SK-N-SH treated with all-trans-retinoic acid at 6 μM for 48 hours (cell line): ENCODE measurements around the gene NPPB.

Experiments used
- ATAC-seq: fragments of 200-7000 bp; cut with Tn5 transposase; 3 replicates; pipeline ENCODE4 v1.9.1; 2020; ENCODE audit warnings: mild to moderate bottlenecking, moderate library complexity
- ARNTL ChIP-seq: fragments of 450-650 bp; formaldehyde crosslinking; IDR thresholded peaks from 2 replicates; pipeline ENCODE4 v1.5.0; 2020; ENCODE audit warnings: low read depth, mild to moderate bottlenecking, moderate library complexity, borderline replicate concordance
- BACH2 ChIP-seq: fragments of 250-450 bp; sonication (Bioruptor Pico); IDR thresholded peaks from 2 replicates; pipeline ENCODE4 v1.9.0; 2021; ENCODE audit warnings: mild to moderate bottlenecking, borderline replicate concordance
- CSDC2 ChIP-seq: fragments of 250-450 bp; sonication (Bioruptor Pico); IDR thresholded peaks from 2 replicates; pipeline ENCODE4 v1.5.0; 2020; ENCODE audit warnings: mild to moderate bottlenecking, moderate library complexity
- GLIS3 ChIP-seq: fragments of 250-450 bp; sonication (Bioruptor Pico); IDR thresholded peaks from 2 replicates; pipeline ENCODE4 v1.5.0; 2020; ENCODE audit warnings: mild to moderate bottlenecking, moderate library complexity
- OSR1 ChIP-seq: fragments of 250-450 bp; sonication (Bioruptor Pico); IDR thresholded peaks from 2 replicates; pipeline ENCODE4 v1.8.0; 2022; ENCODE audit warnings: moderate library complexity, mild to moderate bottlenecking, inconsistent platforms
- PPARA ChIP-seq: fragments of 250-450 bp; sonication (Bioruptor Pico); IDR thresholded peaks from 2 replicates; pipeline ENCODE4 v1.5.0; 2020; ENCODE audit warnings: mild to moderate bottlenecking, borderline replicate concordance
- RARB ChIP-seq: fragments of 250-450 bp; sonication (Bioruptor Pico); IDR thresholded peaks from 2 replicates; pipeline ENCODE4 v1.8.0; 2021; ENCODE audit warnings: mild to moderate bottlenecking, moderate library complexity
- SNAI2 ChIP-seq: fragments of 250-450 bp; sonication (Bioruptor Pico); IDR thresholded peaks from 2 replicates; pipeline ENCODE4 v1.5.0; 2020; ENCODE audit warnings: mild to moderate bottlenecking, moderate library complexity
- TCF4 ChIP-seq: fragments of 250-450 bp; sonication (Bioruptor Pico); IDR thresholded peaks from 2 replicates; pipeline ENCODE4 v1.8.0; 2021; ENCODE audit warnings: mild to moderate bottlenecking, moderate library complexity, borderline replicate concordance
- TOX ChIP-seq: fragments of 250-450 bp; sonication (Bioruptor Pico); IDR thresholded peaks from 2 replicates; pipeline ENCODE4 v1.8.0; 2021; ENCODE audit warnings: mild to moderate bottlenecking, moderate library complexity, borderline replicate concordance
- ZC3H10 ChIP-seq: fragments of 250-450 bp; sonication (Bioruptor Pico); IDR thresholded peaks from 2 replicates; pipeline ENCODE4 v1.5.1; 2021; ENCODE audit warnings: mild to moderate bottlenecking, moderate library complexity
- ZFP3 ChIP-seq: fragments of 250-450 bp; sonication (Bioruptor Pico); IDR thresholded peaks from 2 replicates; pipeline ENCODE4 v1.5.0; 2020; ENCODE audit warnings: mild to moderate bottlenecking, moderate library complexity
- ZFP30 ChIP-seq: fragments of 450-650 bp; formaldehyde crosslinking; IDR thresholded peaks from 2 replicates; pipeline ENCODE4 v1.5.0; 2022; ENCODE audit warnings: mild to moderate bottlenecking, moderate library complexity
- ZNF565 ChIP-seq: fragments of 450-650 bp; formaldehyde crosslinking; conservative IDR thresholded peaks from 2 replicates; pipeline ENCODE4 v1.5.0; 2020; ENCODE audit warnings: low read depth, mild to moderate bottlenecking, moderate library complexity
- ZNF70 ChIP-seq: fragments of 450-650 bp; formaldehyde crosslinking; IDR thresholded peaks from 2 replicates; pipeline ENCODE4 v1.5.0; 2020; ENCODE audit warnings: mild to moderate bottlenecking, moderate library complexity
- ZNF8 ChIP-seq: fragments of 450-650 bp; formaldehyde crosslinking; IDR thresholded peaks from 2 replicates; pipeline ENCODE4 v1.5.0; 2020; ENCODE audit warnings: mild to moderate bottlenecking, moderate library complexity
- TF ChIP-seq, protein P1 (sequence below): fragments of 250-450 bp; sonication (Bioruptor Pico); IDR thresholded peaks from 2 replicates; pipeline ENCODE4 v1.5.1; 2020; ENCODE audit warnings: low read depth, mild to moderate bottlenecking, moderate library complexity
- TF ChIP-seq, protein P2 (sequence below): fragments of 250-450 bp; sonication (Bioruptor Pico); IDR thresholded peaks from 2 replicates; pipeline ENCODE4 v1.8.0; 2021; ENCODE audit warnings: low read depth, mild to moderate bottlenecking, moderate library complexity, borderline replicate concordance
- TF ChIP-seq, protein P3 (sequence below): fragments of 250-450 bp; sonication (Bioruptor Pico); IDR thresholded peaks from 2 replicates; pipeline ENCODE4 v1.8.0; 2020; ENCODE audit warnings: mild to moderate bottlenecking, moderate library complexity, borderline replicate concordance
- TF ChIP-seq, protein P4 (sequence below): fragments of 250-450 bp; sonication (Bioruptor Pico); IDR thresholded peaks from 2 replicates; pipeline ENCODE4 v1.5.1; 2021; ENCODE audit warnings: mild to moderate bottlenecking, moderate library complexity
- TF ChIP-seq, protein P5 (sequence below): fragments of 250-450 bp; sonication (Bioruptor Pico); IDR thresholded peaks from 2 replicates; pipeline ENCODE4 v1.5.0; 2020; ENCODE audit warnings: mild to moderate bottlenecking, moderate library complexity

NPPB gene

DNA sequence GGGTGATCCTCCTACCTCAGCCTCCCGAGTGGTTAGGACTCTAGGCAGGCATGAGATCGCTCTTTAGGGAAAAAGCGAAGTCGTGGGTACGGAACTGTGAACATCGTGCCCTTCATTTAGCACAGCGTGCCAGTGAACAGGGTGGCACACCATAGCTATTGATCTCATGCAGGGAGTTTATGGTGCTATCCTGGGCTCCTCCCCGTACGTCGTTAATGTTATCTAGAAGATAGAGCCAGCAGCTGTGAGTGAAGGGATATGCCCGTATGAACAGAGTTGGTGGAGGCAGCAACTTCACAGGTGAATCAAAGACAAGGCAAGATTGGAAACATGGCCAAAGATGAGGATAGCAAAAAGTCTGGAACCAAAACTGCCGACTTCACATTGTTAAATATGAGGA lies 41.6 kb downstream of the NPPB start:
- TF ChIP-seq SNAI2 (no peak), CSDC2 (CRISPR knock-in tag) (no peak), PPARA (CRISPR knock-in tag) (no peak), TOX (CRISPR knock-in tag) (no peak), ZC3H10 (no peak), TCF4 (CRISPR knock-in tag) (no peak), BACH2 (no peak), ZFP3 (no peak), ZNF70 (CRISPR knock-in tag) (no peak), RARB (CRISPR knock-in tag) (no peak), GLIS3 (CRISPR knock-in tag) (no peak)
- TF ChIP-seq, protein P1, sequence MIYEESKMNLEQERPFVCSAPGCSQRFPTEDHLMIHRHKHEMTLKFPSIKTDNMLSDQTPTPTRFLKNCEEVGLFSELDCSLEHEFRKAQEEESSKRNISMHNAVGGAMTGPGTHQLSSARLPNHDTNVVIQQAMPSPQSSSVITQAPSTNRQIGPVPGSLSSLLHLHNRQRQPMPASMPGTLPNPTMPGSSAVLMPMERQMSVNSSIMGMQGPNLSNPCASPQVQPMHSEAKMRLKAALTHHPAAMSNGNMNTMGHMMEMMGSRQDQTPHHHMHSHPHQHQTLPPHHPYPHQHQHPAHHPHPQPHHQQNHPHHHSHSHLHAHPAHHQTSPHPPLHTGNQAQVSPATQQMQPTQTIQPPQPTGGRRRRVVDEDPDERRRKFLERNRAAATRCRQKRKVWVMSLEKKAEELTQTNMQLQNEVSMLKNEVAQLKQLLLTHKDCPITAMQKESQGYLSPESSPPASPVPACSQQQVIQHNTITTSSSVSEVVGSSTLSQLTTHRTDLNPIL (CRISPR knock-in tag), result no peak
- TF ChIP-seq, protein P2, sequence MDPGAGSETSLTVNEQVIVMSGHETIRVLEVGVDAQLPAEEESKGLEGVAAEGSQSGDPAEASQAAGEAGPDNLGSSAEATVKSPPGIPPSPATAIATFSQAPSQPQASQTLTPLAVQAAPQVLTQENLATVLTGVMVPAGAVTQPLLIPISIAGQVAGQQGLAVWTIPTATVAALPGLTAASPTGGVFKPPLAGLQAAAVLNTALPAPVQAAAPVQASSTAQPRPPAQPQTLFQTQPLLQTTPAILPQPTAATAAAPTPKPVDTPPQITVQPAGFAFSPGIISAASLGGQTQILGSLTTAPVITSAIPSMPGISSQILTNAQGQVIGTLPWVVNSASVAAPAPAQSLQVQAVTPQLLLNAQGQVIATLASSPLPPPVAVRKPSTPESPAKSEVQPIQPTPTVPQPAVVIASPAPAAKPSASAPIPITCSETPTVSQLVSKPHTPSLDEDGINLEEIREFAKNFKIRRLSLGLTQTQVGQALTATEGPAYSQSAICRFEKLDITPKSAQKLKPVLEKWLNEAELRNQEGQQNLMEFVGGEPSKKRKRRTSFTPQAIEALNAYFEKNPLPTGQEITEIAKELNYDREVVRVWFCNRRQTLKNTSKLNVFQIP, result no peak
- no peak for ATAC-seq

DNA sequence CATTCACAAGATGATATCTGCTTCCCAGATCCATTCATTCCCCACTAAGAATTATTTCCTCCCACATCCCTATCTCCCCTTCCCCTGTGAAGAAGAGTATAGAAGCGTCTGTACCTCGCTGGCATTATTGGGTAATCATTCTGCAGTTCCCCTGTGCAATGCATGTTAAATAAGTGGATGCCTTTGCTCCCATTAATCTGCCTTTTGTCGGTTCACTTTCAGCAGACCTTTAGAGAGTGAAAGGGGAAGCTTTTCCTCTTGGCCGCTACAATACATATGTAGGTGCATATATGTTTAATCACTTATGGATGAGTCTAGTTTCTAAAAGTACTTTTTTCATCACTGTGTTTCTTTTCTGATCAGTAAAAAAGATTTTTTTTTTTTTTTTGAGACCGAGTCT lies 45.7 kb downstream of the NPPB start:
- TF ChIP-seq OSR1 (no peak), ZNF70 (CRISPR knock-in tag) (no peak), ZNF565 (no peak), TOX (CRISPR knock-in tag) (no peak), BACH2 (no peak), ZFP3 (no peak), ZNF8 (CRISPR knock-in tag) (no peak), ARNTL (no peak), ZFP30 (CRISPR knock-in tag) (no peak), GLIS3 (CRISPR knock-in tag) (no peak), TCF4 (CRISPR knock-in tag) (no peak), SNAI2 (no peak), RARB (CRISPR knock-in tag) (no peak)
- TF ChIP-seq, protein P3, sequence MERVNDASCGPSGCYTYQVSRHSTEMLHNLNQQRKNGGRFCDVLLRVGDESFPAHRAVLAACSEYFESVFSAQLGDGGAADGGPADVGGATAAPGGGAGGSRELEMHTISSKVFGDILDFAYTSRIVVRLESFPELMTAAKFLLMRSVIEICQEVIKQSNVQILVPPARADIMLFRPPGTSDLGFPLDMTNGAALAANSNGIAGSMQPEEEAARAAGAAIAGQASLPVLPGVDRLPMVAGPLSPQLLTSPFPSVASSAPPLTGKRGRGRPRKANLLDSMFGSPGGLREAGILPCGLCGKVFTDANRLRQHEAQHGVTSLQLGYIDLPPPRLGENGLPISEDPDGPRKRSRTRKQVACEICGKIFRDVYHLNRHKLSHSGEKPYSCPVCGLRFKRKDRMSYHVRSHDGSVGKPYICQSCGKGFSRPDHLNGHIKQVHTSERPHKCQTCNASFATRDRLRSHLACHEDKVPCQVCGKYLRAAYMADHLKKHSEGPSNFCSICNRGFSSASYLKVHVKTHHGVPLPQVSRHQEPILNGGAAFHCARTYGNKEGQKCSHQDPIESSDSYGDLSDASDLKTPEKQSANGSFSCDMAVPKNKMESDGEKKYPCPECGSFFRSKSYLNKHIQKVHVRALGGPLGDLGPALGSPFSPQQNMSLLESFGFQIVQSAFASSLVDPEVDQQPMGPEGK (CRISPR knock-in tag), result no peak
- TF ChIP-seq, protein P2, result no peak
- TF ChIP-seq, protein P4, sequence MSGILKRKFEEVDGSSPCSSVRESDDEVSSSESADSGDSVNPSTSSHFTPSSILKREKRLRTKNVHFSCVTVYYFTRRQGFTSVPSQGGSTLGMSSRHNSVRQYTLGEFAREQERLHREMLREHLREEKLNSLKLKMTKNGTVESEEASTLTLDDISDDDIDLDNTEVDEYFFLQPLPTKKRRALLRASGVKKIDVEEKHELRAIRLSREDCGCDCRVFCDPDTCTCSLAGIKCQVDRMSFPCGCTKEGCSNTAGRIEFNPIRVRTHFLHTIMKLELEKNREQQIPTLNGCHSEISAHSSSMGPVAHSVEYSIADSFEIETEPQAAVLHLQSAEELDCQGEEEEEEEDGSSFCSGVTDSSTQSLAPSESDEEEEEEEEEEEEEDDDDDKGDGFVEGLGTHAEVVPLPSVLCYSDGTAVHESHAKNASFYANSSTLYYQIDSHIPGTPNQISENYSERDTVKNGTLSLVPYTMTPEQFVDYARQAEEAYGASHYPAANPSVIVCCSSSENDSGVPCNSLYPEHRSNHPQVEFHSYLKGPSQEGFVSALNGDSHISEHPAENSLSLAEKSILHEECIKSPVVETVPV (CRISPR knock-in tag), result no peak
- TF ChIP-seq, protein P5, sequence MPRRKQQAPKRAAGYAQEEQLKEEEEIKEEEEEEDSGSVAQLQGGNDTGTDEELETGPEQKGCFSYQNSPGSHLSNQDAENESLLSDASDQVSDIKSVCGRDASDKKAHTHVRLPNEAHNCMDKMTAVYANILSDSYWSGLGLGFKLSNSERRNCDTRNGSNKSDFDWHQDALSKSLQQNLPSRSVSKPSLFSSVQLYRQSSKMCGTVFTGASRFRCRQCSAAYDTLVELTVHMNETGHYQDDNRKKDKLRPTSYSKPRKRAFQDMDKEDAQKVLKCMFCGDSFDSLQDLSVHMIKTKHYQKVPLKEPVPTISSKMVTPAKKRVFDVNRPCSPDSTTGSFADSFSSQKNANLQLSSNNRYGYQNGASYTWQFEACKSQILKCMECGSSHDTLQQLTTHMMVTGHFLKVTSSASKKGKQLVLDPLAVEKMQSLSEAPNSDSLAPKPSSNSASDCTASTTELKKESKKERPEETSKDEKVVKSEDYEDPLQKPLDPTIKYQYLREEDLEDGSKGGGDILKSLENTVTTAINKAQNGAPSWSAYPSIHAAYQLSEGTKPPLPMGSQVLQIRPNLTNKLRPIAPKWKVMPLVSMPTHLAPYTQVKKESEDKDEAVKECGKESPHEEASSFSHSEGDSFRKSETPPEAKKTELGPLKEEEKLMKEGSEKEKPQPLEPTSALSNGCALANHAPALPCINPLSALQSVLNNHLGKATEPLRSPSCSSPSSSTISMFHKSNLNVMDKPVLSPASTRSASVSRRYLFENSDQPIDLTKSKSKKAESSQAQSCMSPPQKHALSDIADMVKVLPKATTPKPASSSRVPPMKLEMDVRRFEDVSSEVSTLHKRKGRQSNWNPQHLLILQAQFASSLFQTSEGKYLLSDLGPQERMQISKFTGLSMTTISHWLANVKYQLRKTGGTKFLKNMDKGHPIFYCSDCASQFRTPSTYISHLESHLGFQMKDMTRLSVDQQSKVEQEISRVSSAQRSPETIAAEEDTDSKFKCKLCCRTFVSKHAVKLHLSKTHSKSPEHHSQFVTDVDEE, result no peak
- TF ChIP-seq, protein P1 (CRISPR knock-in tag), result no peak

More for the DNA sequence above, 45.7 kb downstream of the NPPB start:
- ATAC-seq, result no peak
